Breast epithelium (tissue), 4 donors: ENCODE results near the gene CYB561A3. TPM values are rescaled to one million over a fixed set of nuclear protein-coding genes. Genes with fewer than 3 reads are reported as not detected.

Experiments used
- DNase-seq, 2 donors: peaks; one replicate each; pipeline ENCODE4 v3.0.0-alpha.2; 2019; ENCODE audit warnings: low spot score in 2 of 2
- H3K27ac ChIP-seq, 2 donors: fragments of 200-600 bp; sonication (generic) in 1 of 2; one replicate each; pipeline ENCODE4 v1.5.1; 2016 to 2019; ENCODE audit warnings: mild to moderate bottlenecking in 1 of 2
- H3K27me3 ChIP-seq, 2 donors: fragments of 200-600 bp; sonication (generic) in 1 of 2; one replicate each; pipeline versions ENCODE4 v1.5.1 to v1.6.0; 2017 to 2019; ENCODE audit warnings: control low read depth in 1 of 2, mild to moderate bottlenecking in 1 of 2
- H3K36me3 ChIP-seq: fragments of 200-600 bp; one replicate; pipeline ENCODE4 v1.5.1; 2019
- H3K4me1 ChIP-seq, 2 donors: fragments of 200-600 bp; sonication (generic); one replicate each; pipeline ENCODE4 v1.5.1; 2016 to 2019; ENCODE audit warnings: control low read depth in 1 of 2
- H3K4me3 ChIP-seq, 3 donors: fragments of 200-600 bp; sonication (generic); 1 replicate in 2 of 3; 2 replicates in 1 of 3; pipeline ENCODE4 v1.5.1; 2016 to 2019; ENCODE audit warnings: mild to moderate bottlenecking in 3 of 3, moderate library complexity in 2 of 3
- H3K9me3 ChIP-seq, 2 donors: fragments of 200-600 bp; sonication (generic) in 1 of 2; one replicate each; pipeline ENCODE4 v1.5.1; 2016 to 2019; ENCODE audit warnings: control low read depth in 1 of 2
- CTCF ChIP-seq, 3 donors: fragments of 450-650 bp; IDR thresholded peaks; one replicate each; pipeline ENCODE4 v1.5.1; 2016 to 2017; ENCODE audit warnings: antibody characterized with exemption in 3 of 3, mild to moderate bottlenecking in 3 of 3, moderate library complexity in 3 of 3
- POLR2A ChIP-seq: fragments of 450-650 bp; IDR thresholded peaks from one replicate; pipeline ENCODE4 v1.6.1; 2016; ENCODE audit warnings: antibody characterized with exemption, mild to moderate bottlenecking, moderate library complexity
- POLR2AphosphoS5 ChIP-seq, 3 donors: sonication (generic); formaldehyde crosslinking; IDR thresholded peaks; one replicate each; pipeline ENCODE4 v1.6.1; 2017; ENCODE audit warnings: antibody characterized with exemption in 3 of 3
- intact Hi-C: fragments of 100-400 bp; cut with DNase I; formaldehyde crosslinking; loops from one replicate; pipeline ENCODE4 v1.15.1; 2023; ENCODE audit warnings: low total_unique reads
- total RNA-seq, 3 donors: library from RNA; depleted of rRNA; stranded (reverse); fragments of >200 nt; gene quantifications; one replicate each; pipeline ENCODE4 v1.1.0, GENCODE V29; 2016

The CYB561A3 gene
- total RNA-seq, 3 donors from 2014 or later: 36.7 to 46.9 (median 44.3) TPM

- TF ChIP-seq POLR2A: no peak
Measured at GRCh38 chr11:61305417-61305816, 56.3 kb downstream of the CYB561A3 start.

GRCh38 chr11:61303725-61304124, 58.0 kb downstream of the CYB561A3 start:
- Histone ChIP-seq H3K4me1 (no peaks in the 10 kb centered on the region), H3K36me3 (peaks cover 23% of the 10 kb centered on the region)
- TF ChIP-seq POLR2A: no peak
- no peak for TF ChIP-seq CTCF (IDR thresholded peaks at IDR 0.05)

More at GRCh38 chr11:61305417-61305816, 56.3 kb downstream of the CYB561A3 start:
- H3K9me3 ChIP-seq: no peaks in the 10 kb centered on the region
- H3K27me3 ChIP-seq: no peaks in the 10 kb centered on the region
- no peaks in the 10 kb centered on the region for H3K4me1 ChIP-seq
- no peak for DNase-seq
- H3K36me3 ChIP-seq: peaks cover 24% of the 10 kb centered on the region
- intact Hi-C loops: no loop called here
- H3K27ac ChIP-seq: no peak overlapping the region
- no peak overlapping the region for H3K4me3 ChIP-seq

GRCh38 chr11:61302550-61302949, 59.1 kb downstream of the CYB561A3 start:
- Histone ChIP-seq H3K27me3 (no peaks in the 10 kb centered on the region), H3K36me3 (peaks cover 13% of the 10 kb centered on the region), H3K4me1 (peaks cover 0 to under 1% of the 10 kb centered on the region in 2 donors), H3K4me3 (no peak overlapping the region), H3K9me3 (no peaks in the 10 kb centered on the region), H3K27ac (no peak overlapping the region)
- intact Hi-C loops: no loop called here
- TF ChIP-seq CTCF (IDR thresholded peaks at IDR 0.05) (no peak), POLR2AphosphoS5 (IDR thresholded peaks at IDR 0.05) (no peak), POLR2A (no peak)
- DNase-seq: no peak

More at GRCh38 chr11:61303725-61304124, 58.0 kb downstream of the CYB561A3 start:
- Histone ChIP-seq H3K4me3 (no peak overlapping the region), H3K27ac (no peak overlapping the region), H3K9me3 (no peaks in the 10 kb centered on the region), H3K27me3 (no peaks in the 10 kb centered on the region)
- intact Hi-C loops: no loop called here
- DNase-seq: no peak

Other genes with a start within 250 kb of the CYB561A3 start
- 10 to 100 TPM in 2 of 3 donors, 1 to 10 TPM in 1; 9.3 to 20.3 (median 17.1) TPM for gene VPS37C, start 200.5 kb downstream of the CYB561A3 start, total RNA-seq
- 10 to 100 TPM in 1 of 3 donors, 1 to 10 TPM in 1, not detected in 1; 3.7 to 11.3 TPM for gene PGA3, start 158.4 kb downstream of the CYB561A3 start, total RNA-seq
- gene PGA4, start 139.5 kb downstream of the CYB561A3 start, total RNA-seq: 1 to 10 TPM in 2 of 3 donors, not detected in 1; 1.8 to 8.9 TPM
- gene PGA5, start 120.7 kb downstream of the CYB561A3 start, total RNA-seq: 1 to 10 TPM in 2 of 3 donors, under 1 TPM in 1; 0.98 to 2.1 (median 1.6) TPM
- 1 to 10 TPM in 2 of 3 donors, under 1 TPM in 1; 0.88 to 3.2 (median 2.6) TPM for gene VWCE, start 66.6 kb downstream of the CYB561A3 start, total RNA-seq
- 100 to 1,000 TPM; 131 to 150 (median 145) TPM for gene DDB1, start 28.8 kb downstream of the CYB561A3 start, total RNA-seq
- gene TKFC, start 28.7 kb downstream of the CYB561A3 start, total RNA-seq: 10 to 100 TPM; 15.2 to 34.4 (median 26.9) TPM
- 10 to 100 TPM; 24.6 to 38.5 (median 32.8) TPM for gene TMEM138, start 492 bp upstream of the CYB561A3 start, total RNA-seq
- 10 to 100 TPM; 12.8 to 36.0 (median 27.5) TPM for gene TMEM216, start 30.7 kb upstream of the CYB561A3 start, total RNA-seq
- 10 to 100 TPM; 40.6 to 62.5 (median 46.2) TPM for gene CPSF7, start 68.1 kb upstream of the CYB561A3 start, total RNA-seq
- gene SDHAF2, start 68.2 kb upstream of the CYB561A3 start, total RNA-seq: 10 to 100 TPM; 46.7 to 94.0 (median 58.7) TPM
- 1 to 10 TPM in 2 of 3 donors, not detected in 1; 1.5 to 3.3 TPM for gene LRRC10B, start 146.9 kb upstream of the CYB561A3 start, total RNA-seq
- gene SYT7, start 219.2 kb upstream of the CYB561A3 start, total RNA-seq: 10 to 100 TPM in 2 of 3 donors, 1 to 10 TPM in 1; 1.9 to 11.7 (median 10.8) TPM